HG03280 (cell line): ENCODE data around the gene UGT2B28.
"Not testable (repeated sequence)": the region's sequence is repeated elsewhere in the genome, so short reads cannot be mapped to it uniquely, and the experiment has no call there.

Source experiments
- ATAC-seq: cut with Tn5 transposase; IDR thresholded peaks from one replicate; pipeline ENCODE4 v1.9.1; 2021; ENCODE audit warnings: mild to moderate bottlenecking, moderate library complexity; ENCODE audit not compliant: unreplicated experiment

Gene UGT2B28

GRCh38 chr4:69343114-69343513, 62.8 kb downstream of the UGT2B28 start:
- not testable (repeated sequence) for ATAC-seq

GRCh38 chr4:69343558-69344420, 63.5 kb downstream of the UGT2B28 start:
- ATAC-seq: not testable (repeated sequence)
